Neural progenitor cell (in vitro differentiated cells): ENCODE data around the gene TXNRD1. TPM values are rescaled to one million over a fixed set of nuclear protein-coding genes. Genes with fewer than 3 reads are reported as not detected.

Source experiments
- DNase-seq: peaks from one replicate; pipeline ENCODE4 v3.0.0-alpha.2; 2016; ENCODE audit warnings: low spot score
- H2AFZ ChIP-seq: fragments of 200-600 bp; sonication (generic); replicated peaks from 2 replicates; pipeline ENCODE4 v1.6.1; 2016; ENCODE audit warnings: antibody characterized with exemption
- H3F3A ChIP-seq: fragments of 200-600 bp; sonication (generic); 2 replicates; pipeline ENCODE4 v1.6.1; 2016; ENCODE audit warnings: antibody characterized with exemption, low read depth
- H3K27ac ChIP-seq: fragments of 200-600 bp; sonication (generic); 2 replicates; pipeline ENCODE4 v1.5.1; 2016; ENCODE audit warnings: mild to moderate bottlenecking
- H3K27me3 ChIP-seq: fragments of 200-600 bp; sonication (generic); 2 replicates; pipeline ENCODE4 v1.6.1; 2016; ENCODE audit warnings: mild to moderate bottlenecking, moderate library complexity
- H3K36me3 ChIP-seq: fragments of 200-600 bp; sonication (generic); 2 replicates; pipeline ENCODE4 v1.5.1; 2016
- H3K4me1 ChIP-seq: fragments of 200-600 bp; sonication (generic); 2 replicates; pipeline ENCODE4 v1.6.1; 2016; ENCODE audit warnings: mixed run types
- H3K4me2 ChIP-seq: fragments of 200-600 bp; sonication (generic); 2 replicates; pipeline ENCODE4 v1.6.1; 2016
- H3K4me3 ChIP-seq: fragments of 200-600 bp; sonication (generic); 2 replicates; pipeline ENCODE4 v1.5.1; 2016
- H3K79me2 ChIP-seq: fragments of 200-600 bp; sonication (generic); 2 replicates; pipeline ENCODE4 v1.6.1; 2016; ENCODE audit warnings: low read depth
- H3K9ac ChIP-seq: fragments of 200-600 bp; sonication (generic); 2 replicates; pipeline ENCODE4 v1.6.1; 2016
- H3K9me3 ChIP-seq: fragments of 200-600 bp; sonication (generic); 2 replicates; pipeline ENCODE4 v1.5.1; 2016; ENCODE audit warnings: low read depth
- H4K20me1 ChIP-seq: fragments of 200-600 bp; sonication (generic); 2 replicates; pipeline ENCODE4 v1.6.1; 2016; ENCODE audit warnings: low read depth
- H3K27ac Mint-ChIP-seq: 3 replicates; pipeline ENCODE4 v1.8.0; 2021; ENCODE audit warnings: mixed read lengths
- H3K27me3 Mint-ChIP-seq: 2 replicates; pipeline ENCODE4 v1.8.0; 2022; ENCODE audit warnings: low read depth, mild to moderate bottlenecking, inconsistent platforms, moderate library complexity, mixed read lengths; ENCODE audit not compliant: insufficient read depth
- H3K36me3 Mint-ChIP-seq: 3 replicates; pipeline ENCODE4 v1.8.0; 2021; ENCODE audit warnings: mixed read lengths
- H3K4me1 Mint-ChIP-seq: 3 replicates; pipeline ENCODE4 v1.8.0; 2021; ENCODE audit warnings: mixed read lengths
- H3K4me3 Mint-ChIP-seq: 3 replicates; pipeline ENCODE4 v1.8.0; 2021; ENCODE audit warnings: mild to moderate bottlenecking, moderate library complexity, mixed read lengths
- H3K9me3 Mint-ChIP-seq: 3 replicates; pipeline ENCODE4 v1.8.0; 2020; ENCODE audit warnings: mixed read lengths
- CTCF ChIP-seq: fragments of 200-600 bp; sonication (generic); IDR thresholded peaks from 2 replicates; pipeline ENCODE4 v1.5.1; 2017; ENCODE audit warnings: antibody characterized with exemption, mild to moderate bottlenecking
- EZH2 ChIP-seq: fragments of 200-600 bp; sonication (generic); IDR thresholded peaks from 2 replicates; pipeline ENCODE4 v1.6.1; 2017; ENCODE audit warnings: antibody characterized with exemption, mild to moderate bottlenecking, moderate library complexity
- EZH2phosphoT487 ChIP-seq: fragments of 200-600 bp; sonication (generic); IDR thresholded peaks from 2 replicates; pipeline ENCODE4 v1.6.1; 2017; ENCODE audit warnings: antibody characterized with exemption
- total RNA-seq: library from RNA; depleted of rRNA; stranded (reverse); fragments of >200 nt; gene quantifications from 2 replicates; pipeline ENCODE4 v1.2.3, GENCODE V29; 2015; ENCODE audit warnings: low replicate concordance

Gene TXNRD1
- total RNA-seq, 1 donor from 2014 or later = 99.8 TPM

GRCh38 chr12:104351057-104351983, 135.7 kb downstream of the TXNRD1 start:
- Histone ChIP-seq H3K36me3 (peaks cover 8% of the 10 kb centered on the region), H3K79me2 (no peaks in the 10 kb centered on the region), H3K4me3 (no peak overlapping the region), H3K9ac (no peak overlapping the region), H3K4me1 (no peaks in the 10 kb centered on the region), H3K27me3 (no peaks in the 10 kb centered on the region), H3K27ac (no peak overlapping the region), H4K20me1 (peaks cover 3% of the 10 kb centered on the region), H3K4me2 (no peak overlapping the region), H3K9me3 (no peaks in the 10 kb centered on the region), H2AFZ (no peak overlapping the region), H3F3A (no peaks in the 10 kb centered on the region)
- peaks cover 25% of the 10 kb centered on the region for H3K36me3 Mint-ChIP-seq
- DNase-seq = no peak
- no peaks in the 10 kb centered on the region for H3K9me3 Mint-ChIP-seq
- TF ChIP-seq EZH2phosphoT487 = no peak
- no peak for TF ChIP-seq CTCF
- no peak for TF ChIP-seq EZH2
- H3K4me3 Mint-ChIP-seq = no peak overlapping the region
- H3K4me1 Mint-ChIP-seq = no peaks in the 10 kb centered on the region
- peaks cover 4% of the 10 kb centered on the region for H3K27me3 Mint-ChIP-seq
- no peak overlapping the region for H3K27ac Mint-ChIP-seq

- H3K27ac Mint-ChIP-seq = no peak overlapping the region
- TF ChIP-seq CTCF (no peak), EZH2phosphoT487 (no peak), EZH2 (no peak)
- no peaks in the 10 kb centered on the region for H3K9me3 Mint-ChIP-seq
- peaks cover 8% of the 10 kb centered on the region for H3K36me3 ChIP-seq
- H3K4me1 ChIP-seq = no peaks in the 10 kb centered on the region
- H3K27ac ChIP-seq = no peak overlapping the region
- H4K20me1 ChIP-seq = peaks cover 3% of the 10 kb centered on the region
- H3K9me3 ChIP-seq = no peaks in the 10 kb centered on the region
- H3K36me3 Mint-ChIP-seq = peaks cover 24% of the 10 kb centered on the region
- H3K4me2 ChIP-seq = no peak overlapping the region
- no peak for DNase-seq
- peaks cover 4% of the 10 kb centered on the region for H3K27me3 Mint-ChIP-seq
- H3K79me2 ChIP-seq = no peaks in the 10 kb centered on the region
- no peak overlapping the region for H3K9ac ChIP-seq
- no peak overlapping the region for H3K4me3 ChIP-seq
- H3K4me1 Mint-ChIP-seq = no peaks in the 10 kb centered on the region
- H3K4me3 Mint-ChIP-seq = no peak overlapping the region
- H3K27me3 ChIP-seq = no peaks in the 10 kb centered on the region
- no peak overlapping the region for H2AFZ ChIP-seq
- no peaks in the 10 kb centered on the region for H3F3A ChIP-seq
Measured at GRCh38 chr12:104352106-104352713, 136.6 kb downstream of the TXNRD1 start.

- H3K9ac ChIP-seq = no peak overlapping the region
- peaks cover 8% of the 10 kb centered on the region for H3K36me3 ChIP-seq
- DNase-seq = no peak
- H3F3A ChIP-seq = no peaks in the 10 kb centered on the region
- H3K4me3 ChIP-seq = no peak overlapping the region
- no peak overlapping the region for H3K27ac ChIP-seq
- Mint-ChIP-seq H3K36me3 (peaks cover 19% of the 10 kb centered on the region), H3K27ac (no peak overlapping the region), H3K4me1 (no peaks in the 10 kb centered on the region), H3K4me3 (no peak overlapping the region), H3K27me3 (peaks cover 4% of the 10 kb centered on the region), H3K9me3 (no peaks in the 10 kb centered on the region)
- no peaks in the 10 kb centered on the region for H4K20me1 ChIP-seq
- TF ChIP-seq EZH2phosphoT487 (no peak), EZH2 (no peak), CTCF (no peak)
- H3K27me3 ChIP-seq = no peaks in the 10 kb centered on the region
- no peaks in the 10 kb centered on the region for H3K79me2 ChIP-seq
- H3K9me3 ChIP-seq = no peaks in the 10 kb centered on the region
- no peak overlapping the region for H2AFZ ChIP-seq
- H3K4me1 ChIP-seq = no peaks in the 10 kb centered on the region
- H3K4me2 ChIP-seq = no peak overlapping the region
Measured at GRCh38 chr12:104353012-104353981, 137.7 kb downstream of the TXNRD1 start.
